Astrocyte of the cerebellum (primary cell): ENCODE data around the gene NT5DC1.

Experiments used
- DNase-seq: peaks from one replicate; pipeline ENCODE4 v3.0.0-alpha.2; 2011; ENCODE audit warnings: low read depth
- H3K4me3 ChIP-seq: 2 replicates; pipeline ENCODE4 v1.5.1; 2011; ENCODE audit warnings: mild to moderate bottlenecking, low read depth, low read length, moderate library complexity
- CTCF ChIP-seq: IDR thresholded peaks from 2 replicates; pipeline ENCODE4 v1.5.1; 2012; ENCODE audit warnings: low read length, low read depth, moderate library complexity, mild to moderate bottlenecking; ENCODE audit errors: missing control alignments
- in situ Hi-C: cut with HindIII; loops from 2 replicates; pipeline ENCODE4 v1.10.0; 2017; ENCODE audit warnings: low sequenced_read_pairs

The NT5DC1 gene

GRCh38 chr6:116144605-116145004 is 44.0 kb downstream of the NT5DC1 start:
- no peak overlapping the region for H3K4me3 ChIP-seq
- TF ChIP-seq CTCF = no peak
- in situ Hi-C loops = no loop called here
- peak; percentile 86 for DNase-seq

- no peak overlapping the region for H3K4me3 ChIP-seq
- DNase-seq = no peak
- in situ Hi-C loops = no loop called here
- TF ChIP-seq CTCF = no peak
Observed at GRCh38 chr6:116145803-116146675, 45.4 kb downstream of the NT5DC1 start.

GRCh38 chr6:116152620-116153019 is 52.0 kb downstream of the NT5DC1 start:
- H3K4me3 ChIP-seq = no peak overlapping the region
- no peak for DNase-seq
- in situ Hi-C loops = no loop called here
- no peak for TF ChIP-seq CTCF

GRCh38 chr6:116154887-116155286 is 54.2 kb downstream of the NT5DC1 start:
- in situ Hi-C loops = no loop called here
- TF ChIP-seq CTCF = no peak
- DNase-seq = no peak
- H3K4me3 ChIP-seq = no peak overlapping the region

GRCh38 chr6:116156405-116157326 is 56.0 kb downstream of the NT5DC1 start:
- DNase-seq = no peak
- in situ Hi-C loops = no loop called here
- no peak overlapping the region for H3K4me3 ChIP-seq
- TF ChIP-seq CTCF = no peak

- no peak for TF ChIP-seq CTCF
- in situ Hi-C loops = no loop called here
- no peak for DNase-seq
- H3K4me3 ChIP-seq = no peak overlapping the region
Observed at GRCh38 chr6:116157391-116157790, 56.7 kb downstream of the NT5DC1 start.
